ENCODE measurements around the gene C1QTNF6.

C1QTNF6 gene

DNA sequence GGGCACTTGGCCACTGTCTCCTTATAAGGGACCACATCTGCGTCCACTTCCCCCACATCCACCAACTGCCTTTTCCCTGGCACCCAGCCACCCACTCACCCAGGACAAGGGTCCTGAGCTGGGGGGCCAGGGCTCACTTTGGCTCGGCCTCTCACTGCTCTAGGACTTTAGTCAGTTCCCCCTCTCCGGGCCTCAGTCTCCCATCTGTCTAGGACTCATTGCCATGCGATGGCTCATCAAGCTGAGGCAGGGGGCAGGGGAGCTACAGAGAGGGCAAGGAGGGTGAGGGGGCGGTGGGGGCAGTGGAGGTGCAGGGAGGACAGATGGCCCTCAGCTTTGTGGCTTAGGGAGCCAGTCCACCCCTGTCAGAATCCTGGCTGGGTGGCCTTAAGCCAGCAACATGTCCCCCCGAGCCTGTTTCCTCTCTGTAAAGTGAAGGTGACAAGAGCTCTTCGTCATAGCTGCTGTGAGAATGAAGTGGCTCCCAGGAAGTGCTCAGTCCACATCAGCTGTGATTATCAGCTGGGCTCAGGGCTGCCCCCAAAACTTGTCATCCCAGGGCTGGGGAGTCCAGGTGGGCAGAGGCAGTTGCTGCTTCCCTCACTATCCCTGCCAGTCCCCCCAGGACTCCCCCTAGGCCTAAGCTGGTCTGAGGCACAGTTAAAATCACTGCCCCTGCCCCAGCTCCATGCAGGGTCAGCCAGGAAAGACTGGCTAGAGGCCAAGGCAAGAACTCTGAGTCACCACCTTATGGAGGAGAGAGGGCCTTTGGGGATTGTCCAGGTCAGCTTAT is 41.2 kb upstream of the C1QTNF6 start:
- H3K27me3 ChIP-seq (ENCODE audit: insufficient read depth, poor library complexity, severe bottlenecking) = no peaks in the 10 kb centered on the region
- no peak overlapping the region for H3K4me3 ChIP-seq (replicated peaks; ENCODE audit: insufficient read depth, low read length)
- TF ChIP-seq, protein P1, sequence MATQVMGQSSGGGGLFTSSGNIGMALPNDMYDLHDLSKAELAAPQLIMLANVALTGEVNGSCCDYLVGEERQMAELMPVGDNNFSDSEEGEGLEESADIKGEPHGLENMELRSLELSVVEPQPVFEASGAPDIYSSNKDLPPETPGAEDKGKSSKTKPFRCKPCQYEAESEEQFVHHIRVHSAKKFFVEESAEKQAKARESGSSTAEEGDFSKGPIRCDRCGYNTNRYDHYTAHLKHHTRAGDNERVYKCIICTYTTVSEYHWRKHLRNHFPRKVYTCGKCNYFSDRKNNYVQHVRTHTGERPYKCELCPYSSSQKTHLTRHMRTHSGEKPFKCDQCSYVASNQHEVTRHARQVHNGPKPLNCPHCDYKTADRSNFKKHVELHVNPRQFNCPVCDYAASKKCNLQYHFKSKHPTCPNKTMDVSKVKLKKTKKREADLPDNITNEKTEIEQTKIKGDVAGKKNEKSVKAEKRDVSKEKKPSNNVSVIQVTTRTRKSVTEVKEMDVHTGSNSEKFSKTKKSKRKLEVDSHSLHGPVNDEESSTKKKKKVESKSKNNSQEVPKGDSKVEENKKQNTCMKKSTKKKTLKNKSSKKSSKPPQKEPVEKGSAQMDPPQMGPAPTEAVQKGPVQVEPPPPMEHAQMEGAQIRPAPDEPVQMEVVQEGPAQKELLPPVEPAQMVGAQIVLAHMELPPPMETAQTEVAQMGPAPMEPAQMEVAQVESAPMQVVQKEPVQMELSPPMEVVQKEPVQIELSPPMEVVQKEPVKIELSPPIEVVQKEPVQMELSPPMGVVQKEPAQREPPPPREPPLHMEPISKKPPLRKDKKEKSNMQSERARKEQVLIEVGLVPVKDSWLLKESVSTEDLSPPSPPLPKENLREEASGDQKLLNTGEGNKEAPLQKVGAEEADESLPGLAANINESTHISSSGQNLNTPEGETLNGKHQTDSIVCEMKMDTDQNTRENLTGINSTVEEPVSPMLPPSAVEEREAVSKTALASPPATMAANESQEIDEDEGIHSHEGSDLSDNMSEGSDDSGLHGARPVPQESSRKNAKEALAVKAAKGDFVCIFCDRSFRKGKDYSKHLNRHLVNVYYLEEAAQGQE (IDR thresholded peaks at IDR 0.05; ENCODE audit: insufficient replicate concordance, low read depth) = no peak
- 0 out of 2 replicates have a peak, but pooled peaks have one; percentile 2 for TF ChIP-seq POLR2AphosphoS5 (IDR thresholded peaks at IDR 0.05; ENCODE audit: low read depth)
- DNase-seq (ENCODE audit: low read depth in 1 of 2, low spot score in 1 of 2) = no peak
- H3K27ac ChIP-seq (replicated peaks) = peak overlapping the region; percentile 81

DNA sequence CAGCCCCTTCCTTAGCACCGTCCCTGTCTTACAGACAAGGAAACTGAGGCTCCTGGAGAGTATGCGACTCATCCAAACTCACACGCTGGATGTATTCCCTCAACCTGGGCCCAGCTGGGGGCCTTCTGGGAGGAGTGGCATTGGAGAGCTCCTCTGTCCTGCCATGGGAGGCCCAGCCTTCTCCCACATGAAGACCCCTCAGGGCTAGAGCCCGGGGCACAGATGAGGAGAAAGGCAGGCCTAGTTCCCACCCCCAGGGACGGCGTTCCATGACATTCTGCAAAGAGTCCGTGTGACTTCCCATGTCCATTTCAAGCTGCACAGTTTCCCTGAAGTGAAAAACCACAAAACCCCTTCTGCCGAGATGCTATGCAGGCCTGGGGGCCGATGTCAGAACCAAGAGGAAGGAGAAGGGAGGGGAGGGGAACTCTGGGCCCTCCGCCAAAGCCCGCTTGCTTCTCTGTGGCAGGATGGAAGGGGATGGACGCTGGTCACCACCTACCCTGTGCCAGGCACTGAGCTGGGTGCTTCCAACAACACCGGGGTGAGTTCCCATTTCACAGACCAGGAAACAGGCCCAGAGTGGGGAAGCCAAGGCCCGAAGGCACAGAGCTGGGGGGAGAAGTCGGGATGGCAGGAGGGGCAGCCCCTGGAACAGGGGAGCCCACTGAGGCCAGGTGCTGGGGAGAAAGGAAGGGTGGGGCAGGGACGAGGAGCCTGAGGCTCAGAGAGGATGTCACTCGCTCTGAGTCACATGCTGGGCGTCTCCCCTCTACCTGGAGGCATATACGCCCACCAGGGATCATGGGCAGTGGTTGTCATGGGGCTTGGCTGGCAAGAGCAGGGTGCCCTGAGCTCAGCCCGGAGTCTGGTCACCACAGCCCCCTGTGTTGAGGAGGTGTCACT is 40.3 kb upstream of the C1QTNF6 start:
- H3K27me3 ChIP-seq (ENCODE audit: insufficient read depth, poor library complexity, severe bottlenecking) = no peaks in the 10 kb centered on the region
- TF ChIP-seq, protein P2, sequence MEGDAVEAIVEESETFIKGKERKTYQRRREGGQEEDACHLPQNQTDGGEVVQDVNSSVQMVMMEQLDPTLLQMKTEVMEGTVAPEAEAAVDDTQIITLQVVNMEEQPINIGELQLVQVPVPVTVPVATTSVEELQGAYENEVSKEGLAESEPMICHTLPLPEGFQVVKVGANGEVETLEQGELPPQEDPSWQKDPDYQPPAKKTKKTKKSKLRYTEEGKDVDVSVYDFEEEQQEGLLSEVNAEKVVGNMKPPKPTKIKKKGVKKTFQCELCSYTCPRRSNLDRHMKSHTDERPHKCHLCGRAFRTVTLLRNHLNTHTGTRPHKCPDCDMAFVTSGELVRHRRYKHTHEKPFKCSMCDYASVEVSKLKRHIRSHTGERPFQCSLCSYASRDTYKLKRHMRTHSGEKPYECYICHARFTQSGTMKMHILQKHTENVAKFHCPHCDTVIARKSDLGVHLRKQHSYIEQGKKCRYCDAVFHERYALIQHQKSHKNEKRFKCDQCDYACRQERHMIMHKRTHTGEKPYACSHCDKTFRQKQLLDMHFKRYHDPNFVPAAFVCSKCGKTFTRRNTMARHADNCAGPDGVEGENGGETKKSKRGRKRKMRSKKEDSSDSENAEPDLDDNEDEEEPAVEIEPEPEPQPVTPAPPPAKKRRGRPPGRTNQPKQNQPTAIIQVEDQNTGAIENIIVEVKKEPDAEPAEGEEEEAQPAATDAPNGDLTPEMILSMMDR (IDR thresholded peaks at IDR 0.05; ENCODE audit: insufficient read depth, low read length) = no peak
- peak; percentile 24; the same call in 1 of the 2 replicates for TF ChIP-seq POLR2AphosphoS5 (IDR thresholded peaks at IDR 0.05; ENCODE audit: low read depth)
- TF ChIP-seq, protein P1 (IDR thresholded peaks at IDR 0.05; ENCODE audit: insufficient replicate concordance, low read depth) = no peak
- H3K4me3 ChIP-seq (replicated peaks; ENCODE audit: insufficient read depth, low read length) = no peak overlapping the region
- peak overlapping the region; percentile 81 for H3K27ac ChIP-seq (replicated peaks)
- DNase-seq (ENCODE audit: low read depth in 1 of 2, low spot score in 1 of 2) = peak in 1 of 2 experiments; percentile 70

DNA sequence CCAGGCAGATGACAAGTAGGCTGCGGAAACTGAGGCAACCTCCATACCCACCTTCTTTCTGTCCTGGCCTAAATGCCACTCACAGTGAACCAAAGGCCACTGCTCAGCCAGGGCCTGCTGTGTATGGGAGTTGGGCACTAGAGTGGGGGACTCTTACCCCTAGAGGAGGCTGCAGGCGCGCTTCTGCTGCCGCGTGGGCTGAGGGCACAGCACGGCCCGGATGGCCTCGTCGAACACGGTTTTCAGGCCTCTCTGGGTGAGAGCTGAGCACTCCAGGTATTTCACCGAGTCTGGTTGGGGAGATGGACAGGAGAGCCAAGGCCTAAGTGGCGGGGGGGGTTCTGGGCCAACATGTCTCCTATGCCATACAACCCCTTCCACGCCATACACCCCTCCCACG is 38.5 kb upstream of the C1QTNF6 start:
- no peak for DNase-seq (ENCODE audit: low read depth in 1 of 2, low spot score in 1 of 2)
- H3K27ac ChIP-seq (replicated peaks) = no peak overlapping the region

More for the DNA sequence above, 38.5 kb upstream of the C1QTNF6 start:
- TF ChIP-seq GABPA (IDR thresholded peaks at IDR 0.05; ENCODE audit: low read depth) (no peak), POLR2AphosphoS5 (IDR thresholded peaks at IDR 0.05; ENCODE audit: low read depth) (no peak)
- TF ChIP-seq, protein P2 (IDR thresholded peaks at IDR 0.05; ENCODE audit: insufficient read depth, low read length) = no peak
- TF ChIP-seq, protein P1 (IDR thresholded peaks at IDR 0.05; ENCODE audit: insufficient replicate concordance, low read depth) = no peak
- no peak overlapping the region for H3K4me3 ChIP-seq (replicated peaks; ENCODE audit: insufficient read depth, low read length)
- H3K27me3 ChIP-seq (ENCODE audit: insufficient read depth, poor library complexity, severe bottlenecking) = no peaks in the 10 kb centered on the region
